GM10248 (cell line): Measurements from ENCODE around the gene TOR4A.
A peak's percentile ranks its signal among the peaks of the same experiment; 100 is the strongest.
"Not testable (repeated sequence)": the region's sequence is repeated elsewhere in the genome, so short reads cannot be mapped to it uniquely, and the experiment has no call there.

Experiments used
- CTCF ChIA-PET: fragments of 300-600 bp; sonication (Branson Sonifier 250); formaldehyde crosslinking; extraction: SDS; loops from one replicate; lab custom pipeline; 2021; ENCODE audit warnings: antibody characterized with exemption; lab: Yijun Ruan, JAX
- POLR2A ChIA-PET: fragments of 350-650 bp; sonication (Branson Sonifier 250); formaldehyde crosslinking; extraction: SDS; loops from one replicate; lab custom pipeline; 2020; ENCODE audit warnings: antibody characterized with exemption; lab: Yijun Ruan, JAX
- DNase-seq: peaks from one replicate; pipeline ENCODE4 v3.0.0; 2012; ENCODE audit errors: extremely low spot score
- CTCF ChIP-seq: IDR thresholded peaks from 2 replicates; pipeline ENCODE4 v1.5.1; 2012; ENCODE audit warnings: mild to moderate bottlenecking, low read depth; ENCODE audit errors: extremely low read depth, missing control alignments, control extremely low read depth

Gene TOR4A

DNA sequence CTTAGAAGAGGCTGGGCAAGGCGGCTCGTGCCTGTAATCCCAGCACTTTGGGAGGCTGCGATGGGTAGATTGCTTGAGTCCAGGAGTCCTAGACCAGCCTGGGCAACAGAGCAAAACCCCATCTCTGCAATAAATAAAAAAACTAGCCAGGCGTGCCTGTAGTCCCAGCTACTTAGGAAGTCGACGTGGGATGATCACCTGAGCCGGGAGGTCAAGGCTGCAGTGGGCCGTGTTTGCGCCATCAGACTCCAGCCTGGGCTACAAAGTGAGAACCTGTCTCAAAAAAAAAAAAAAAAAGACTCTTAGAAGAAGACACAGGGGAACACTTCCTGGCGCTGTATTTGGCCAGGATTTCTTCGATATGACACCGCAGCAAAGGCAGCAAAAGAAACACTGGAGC, 48.3 kb downstream of the TOR4A start:
- TF ChIP-seq CTCF = no peak
- CTCF ChIA-PET = no interaction called here
- POLR2A ChIA-PET = no interaction called here
- no peak for DNase-seq

- DNase-seq = peak; percentile 29
- TF ChIP-seq CTCF = no peak
- POLR2A ChIA-PET = interaction anchor here (0.5 to 0.6 kb wide), 2 partner anchors 13 to 1092 kb away, joined by 3 to 7 read pairs; no protein-coding TSS in a partner anchor
- CTCF ChIA-PET = interaction anchor here (1.0 kb wide), 1 partner anchor 25 kb away, joined by 6 read pairs; the partner anchor contains the start of gene NRARP
Measured at GRCh38 chr9:137326445-137327065, 49.0 kb downstream of the TOR4A start.

DNA sequence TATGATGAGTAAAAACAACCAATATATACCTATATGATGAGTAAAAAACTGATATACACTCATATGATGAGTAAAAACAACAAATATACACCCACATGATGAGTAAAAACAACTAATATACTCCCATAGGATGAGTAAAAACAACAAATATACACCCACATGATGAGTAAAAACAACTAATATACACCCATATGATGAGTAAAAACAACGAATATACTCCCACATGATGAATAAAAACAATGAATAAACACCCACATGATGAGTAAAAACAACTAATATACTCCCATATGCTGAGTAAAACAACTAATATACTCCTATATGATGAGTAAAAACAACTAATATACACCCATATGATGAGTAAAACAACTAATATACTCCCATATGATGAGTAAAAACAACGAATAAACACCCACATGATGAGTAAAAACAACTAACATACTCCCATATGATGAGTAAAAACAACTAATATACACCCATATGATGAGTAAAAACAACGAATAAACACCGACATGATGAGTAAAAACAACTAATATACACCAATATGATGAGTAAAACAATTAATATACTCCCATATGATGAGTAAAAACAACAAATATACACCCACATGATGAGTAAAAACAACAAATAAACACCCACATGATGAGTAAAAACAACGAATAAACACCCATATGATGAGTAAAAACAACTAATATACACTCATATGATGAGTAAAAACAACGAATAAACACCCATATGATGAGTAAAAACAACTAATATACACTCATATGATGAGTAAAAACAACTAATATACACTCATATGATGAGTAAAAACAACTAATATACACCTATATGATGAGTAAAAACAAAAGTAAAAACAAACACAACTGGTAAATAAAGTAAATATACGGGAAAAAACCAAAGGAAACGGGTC, 50.4 kb downstream of the TOR4A start:
- POLR2A ChIA-PET, CTCF ChIA-PET, DNase-seq: not testable (repeated sequence)

DNA sequence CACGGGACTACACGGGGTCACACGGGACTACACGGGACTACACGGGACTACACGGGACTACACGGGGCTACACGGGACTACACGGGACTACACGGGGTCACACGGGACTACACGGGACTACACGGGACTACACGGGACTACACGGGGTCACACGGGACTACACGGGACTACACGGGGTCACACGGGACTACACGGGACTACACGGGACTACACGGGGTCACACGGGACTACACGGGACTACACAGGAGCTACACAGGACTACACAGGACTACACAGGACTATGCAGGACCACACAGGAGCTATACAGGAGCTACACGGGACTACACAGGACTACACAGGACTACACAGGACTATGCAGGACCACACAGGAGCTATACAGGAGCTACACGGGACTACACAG, 52.1 kb downstream of the TOR4A start:
- CTCF ChIA-PET = interaction anchor here (1.7 kb wide), 1 partner anchor 47 kb away, joined by 3 read pairs; no protein-coding TSS in a partner anchor
- DNase-seq, POLR2A ChIA-PET: not testable (repeated sequence)

DNA sequence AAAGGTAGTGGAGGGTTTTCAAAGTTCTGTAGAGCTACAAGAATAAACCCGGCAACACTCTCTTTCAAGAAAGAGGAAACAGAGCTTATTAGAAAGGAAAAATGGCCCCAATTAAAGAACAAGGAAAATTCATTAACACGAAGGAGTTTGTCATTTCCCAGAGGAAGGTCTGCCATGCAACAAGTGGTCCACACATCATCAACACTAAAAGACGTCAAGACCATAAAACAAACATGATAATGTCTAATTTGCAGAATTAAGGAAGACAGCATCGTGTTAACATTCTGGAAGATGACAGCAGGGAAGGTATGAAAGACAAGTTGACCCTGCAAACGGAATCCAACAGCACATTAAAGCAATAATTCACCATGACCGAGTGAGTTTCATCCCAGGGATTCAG, 53.2 kb downstream of the TOR4A start:
- DNase-seq = no peak
- POLR2A ChIA-PET = no interaction called here
- no peak for TF ChIP-seq CTCF
- CTCF ChIA-PET = no interaction called here

GRCh38 chr9:137331929-137332328, 54.4 kb downstream of the TOR4A start:
- ChIA-PET POLR2A (no interaction called here), CTCF (no interaction called here)
- TF ChIP-seq CTCF = no peak
- no peak for DNase-seq
